IPS-18a (cell line): ENCODE measurements around the gene ATN1.

Experiments used
- H3K27ac ChIP-seq: one replicate; pipeline ENCODE4 v1.5.1; 2013; ENCODE audit warnings: low read length
- H3K27me3 ChIP-seq: one replicate; pipeline ENCODE4 v1.6.1; 2013; ENCODE audit warnings: mild to moderate bottlenecking, low read length; ENCODE audit not compliant: control insufficient read depth, insufficient read depth
- H3K36me3 ChIP-seq: one replicate; pipeline ENCODE4 v1.6.1; 2013; ENCODE audit warnings: low read depth, low read length; ENCODE audit not compliant: control insufficient read depth
- H3K4me1 ChIP-seq: one replicate; pipeline ENCODE4 v1.6.1; 2013; ENCODE audit warnings: low read depth, low read length; ENCODE audit not compliant: control insufficient read depth
- H3K4me3 ChIP-seq: one replicate; pipeline ENCODE4 v1.5.1; 2013; ENCODE audit warnings: low read length
- H3K9ac ChIP-seq: one replicate; pipeline ENCODE4 v1.6.1; 2013; ENCODE audit warnings: mild to moderate bottlenecking, low read length, moderate library complexity
- H3K9me3 ChIP-seq: one replicate; pipeline ENCODE4 v1.6.1; 2013; ENCODE audit warnings: low read depth, low read length; ENCODE audit not compliant: control insufficient read depth

The ATN1 gene

DNA sequence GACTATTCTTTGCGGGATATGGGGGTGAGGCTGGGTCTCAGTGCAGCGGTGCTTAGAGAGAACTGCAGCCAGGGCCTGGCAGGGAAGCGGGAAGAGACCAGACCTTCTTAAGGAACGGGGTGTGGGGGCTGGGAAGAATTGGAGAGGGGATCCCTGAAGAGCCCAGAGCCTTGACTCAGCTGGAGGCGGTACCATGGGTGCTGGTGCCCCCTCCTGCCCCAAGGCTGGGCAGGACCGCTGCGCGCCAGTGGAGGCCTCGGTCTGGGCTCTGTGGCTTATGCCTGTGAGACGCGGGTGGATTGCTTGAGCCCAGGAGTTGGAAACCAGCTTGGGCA lies 14.5 kb downstream of the ATN1 start:
- H3K4me1 ChIP-seq = peaks cover 28% of the 10 kb centered on the region
- H3K27ac ChIP-seq = no peak overlapping the region
- no peaks in the 10 kb centered on the region for H3K27me3 ChIP-seq
- peaks cover 12% of the 10 kb centered on the region for H3K36me3 ChIP-seq
- H3K4me3 ChIP-seq = no peak overlapping the region
- no peak overlapping the region for H3K9ac ChIP-seq
- H3K9me3 ChIP-seq = no peaks in the 10 kb centered on the region

DNA sequence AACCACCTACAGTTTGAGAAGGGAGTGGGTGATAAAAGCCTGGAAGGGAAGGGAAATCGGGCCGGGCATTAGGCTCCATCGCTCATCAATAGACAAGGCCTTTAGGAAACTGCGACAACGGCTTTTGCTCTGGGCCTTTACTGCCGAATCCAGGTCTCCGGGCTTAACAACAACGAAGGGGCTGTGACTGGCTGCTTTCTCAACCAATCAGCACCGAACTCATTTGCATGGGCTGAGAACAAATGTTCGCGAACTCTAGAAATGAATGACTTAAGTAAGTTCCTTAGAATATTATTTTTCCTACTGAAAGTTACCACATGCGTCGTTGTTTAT lies 15.6 kb downstream of the ATN1 start:
- Histone ChIP-seq H3K27me3 (no peaks in the 10 kb centered on the region), H3K9me3 (no peaks in the 10 kb centered on the region), H3K4me1 (peaks cover 25% of the 10 kb centered on the region), H3K9ac (peak overlapping the region; percentile 96), H3K27ac (peak overlapping the region; percentile 90), H3K4me3 (peak overlapping the region; percentile 94), H3K36me3 (peaks cover 12% of the 10 kb centered on the region)

DNA sequence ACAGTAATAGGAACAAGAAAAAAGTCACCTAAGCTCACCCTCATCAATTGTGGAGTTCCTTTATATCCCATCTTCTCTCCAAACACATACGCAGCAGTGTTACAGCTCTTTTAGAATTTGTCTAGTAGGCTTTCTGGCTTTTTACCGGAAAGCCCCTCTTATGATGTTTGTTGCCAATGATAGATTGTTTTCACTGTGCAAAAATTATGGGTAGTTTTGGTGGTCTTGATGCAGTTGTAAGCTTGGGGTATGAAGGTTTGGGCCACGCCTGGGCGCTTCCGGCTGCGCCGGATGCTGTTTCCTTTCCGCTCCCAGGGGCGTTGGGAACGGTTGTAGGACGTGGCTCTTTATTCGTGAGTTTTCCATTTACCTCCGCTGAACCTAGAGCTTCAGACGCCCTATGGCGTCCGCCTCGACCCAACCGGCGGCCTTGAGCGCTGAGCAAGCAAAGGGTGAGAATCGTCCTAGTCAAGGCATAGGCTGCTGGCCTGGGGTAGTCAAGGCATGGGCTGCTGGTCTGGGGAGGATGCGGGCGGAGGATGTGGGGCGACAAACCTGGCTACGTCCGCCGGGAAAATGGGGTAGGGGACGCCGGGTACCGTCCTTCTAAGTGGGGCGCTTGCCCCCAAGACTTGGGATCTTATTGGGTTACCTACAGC lies 16.1 kb downstream of the ATN1 start, which contains the start of the genes C12orf57 and RNU7-1:
Gene C12orf57, plus strand, starts transcription at position 301 of the 659 bp plus-strand sequence. Its CDS starts 100 bp downstream, at position 401.
Gene RNU7-1, plus strand, starts transcription at position 95 of the 659 bp plus-strand sequence.
- Histone ChIP-seq H3K36me3 (peaks cover 12% of the 10 kb centered on the region), H3K27me3 (no peaks in the 10 kb centered on the region)

GRCh38 chr12:6944381-6945186 lies 16.8 kb downstream of the ATN1 start:
- peak overlapping the region; percentile 94 for H3K4me3 ChIP-seq
- peak overlapping the region; percentile 90 for H3K27ac ChIP-seq
- peaks cover 12% of the 10 kb centered on the region for H3K36me3 ChIP-seq
- H3K9ac ChIP-seq = peak overlapping the region; percentile 96
- peaks cover 23% of the 10 kb centered on the region for H3K4me1 ChIP-seq
- no peaks in the 10 kb centered on the region for H3K9me3 ChIP-seq
- no peaks in the 10 kb centered on the region for H3K27me3 ChIP-seq

More for the DNA sequence above, 16.1 kb downstream of the ATN1 start, which contains the start of the genes C12orf57 and RNU7-1:
- Histone ChIP-seq H3K9ac (peak within 1 kb of the TSS; percentile 96), H3K9me3 (no peaks in the 10 kb centered on the region), H3K4me1 (peaks cover 23% of the 10 kb centered on the region), H3K4me3 (peak within 1 kb of the TSS; percentile 94), H3K27ac (peak within 1 kb of the TSS; percentile 90)

DNA sequence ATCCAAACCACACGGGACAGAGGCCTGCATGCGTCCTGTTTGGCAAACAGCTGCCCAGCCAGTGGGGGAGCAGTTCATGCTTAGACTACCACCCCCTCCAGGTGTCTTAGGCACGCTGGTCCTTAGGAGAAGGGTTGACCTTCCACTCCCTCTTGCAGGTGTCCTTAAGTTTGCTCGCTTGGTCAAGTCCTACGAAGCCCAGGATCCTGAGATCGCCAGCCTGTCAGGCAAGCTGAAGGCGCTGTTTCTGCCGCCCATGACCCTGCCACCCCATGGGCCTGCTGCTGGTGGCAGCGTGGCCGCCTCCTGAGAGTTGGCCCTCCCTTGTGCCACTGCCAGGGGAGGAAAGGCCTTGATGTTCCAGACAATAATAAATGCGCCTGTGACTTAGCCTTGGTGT lies 17.9 kb downstream of the ATN1 start:
- no peak overlapping the region for H3K27ac ChIP-seq
- no peaks in the 10 kb centered on the region for H3K27me3 ChIP-seq
- peaks cover 10% of the 10 kb centered on the region for H3K36me3 ChIP-seq
- H3K9me3 ChIP-seq = no peaks in the 10 kb centered on the region
- H3K4me1 ChIP-seq = peaks cover 23% of the 10 kb centered on the region
- no peak overlapping the region for H3K9ac ChIP-seq
- peak overlapping the region; percentile 53 for H3K4me3 ChIP-seq

DNA sequence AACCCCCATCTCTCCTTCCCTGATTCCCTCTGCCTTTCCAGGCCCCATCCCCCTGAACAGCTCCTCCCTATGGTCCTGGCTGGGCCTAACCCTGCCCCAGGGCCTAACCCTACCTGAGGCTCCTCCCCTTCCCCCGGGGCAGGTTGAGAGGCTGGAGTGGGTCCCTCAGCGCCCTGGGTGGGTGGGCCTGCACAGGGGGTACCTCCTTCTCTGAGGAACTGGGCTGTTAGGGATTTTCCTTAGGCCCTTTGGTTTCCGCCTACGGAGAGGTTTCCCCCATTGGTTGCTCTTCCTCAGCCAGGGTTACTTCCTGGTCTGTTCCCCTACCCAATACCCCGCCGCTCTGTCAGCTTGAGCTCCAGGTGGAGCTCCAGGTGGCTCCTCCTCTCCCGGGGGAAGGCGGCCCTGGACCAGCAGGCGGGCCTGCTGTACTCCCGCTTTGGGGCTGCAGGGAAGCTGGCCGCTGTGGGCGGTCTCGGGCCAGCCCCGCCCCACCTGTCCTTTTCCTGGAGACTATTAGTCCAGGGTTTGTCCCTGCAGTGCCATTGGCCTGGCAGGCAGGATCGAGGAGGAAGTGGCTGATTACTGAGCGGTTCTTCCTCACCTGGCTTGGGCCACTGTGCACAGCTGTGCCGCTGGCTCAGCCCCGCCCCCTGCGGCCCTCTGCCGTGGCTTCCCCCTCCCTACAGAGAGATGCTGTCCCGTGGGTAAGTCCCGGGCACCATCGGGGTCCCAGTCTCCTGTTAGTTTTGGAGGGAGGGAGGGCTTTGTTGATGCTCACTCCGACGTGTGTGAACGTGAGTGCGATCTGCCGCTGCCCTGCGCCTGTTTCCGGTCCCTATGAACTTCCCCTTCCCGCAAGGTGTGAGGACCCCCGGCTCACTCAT lies 18.5 kb downstream of the ATN1 start:
- Histone ChIP-seq H3K27ac (no peak overlapping the region), H3K9me3 (no peaks in the 10 kb centered on the region), H3K4me1 (peaks cover 23% of the 10 kb centered on the region), H3K27me3 (no peaks in the 10 kb centered on the region), H3K36me3 (peaks cover 3% of the 10 kb centered on the region), H3K9ac (peak overlapping the region; percentile 8), H3K4me3 (peak overlapping the region; percentile 53)

DNA sequence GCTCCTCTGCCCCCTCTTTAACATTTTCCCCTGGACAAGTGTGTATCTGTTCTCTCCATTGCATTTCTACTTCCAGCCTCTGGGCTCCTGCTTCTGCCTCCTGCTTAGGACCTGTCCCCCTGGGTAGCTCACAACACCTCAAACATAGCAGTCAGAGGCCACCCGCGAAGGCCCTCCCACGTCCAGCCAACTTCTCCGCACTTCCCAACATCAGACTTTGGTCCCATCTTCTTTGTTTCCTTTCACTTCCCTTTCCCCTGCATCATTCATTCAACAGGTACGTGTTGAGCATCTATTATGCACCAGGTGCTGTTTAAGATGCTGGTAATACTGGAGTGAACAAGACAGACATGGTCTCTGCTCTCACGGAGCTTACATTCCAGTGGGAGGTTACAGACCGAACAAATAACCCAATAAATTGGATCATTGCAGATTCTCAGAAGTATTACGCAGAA lies 19.2 kb downstream of the ATN1 start:
- Histone ChIP-seq H3K4me3 (peak overlapping the region; percentile 53), H3K4me1 (peaks cover 23% of the 10 kb centered on the region), H3K27ac (no peak overlapping the region)

GRCh38 chr12:6947615-6948014 lies 19.9 kb downstream of the ATN1 start:
- Histone ChIP-seq H3K36me3 (no peaks in the 10 kb centered on the region), H3K4me1 (peaks cover 23% of the 10 kb centered on the region), H3K27me3 (no peaks in the 10 kb centered on the region), H3K27ac (no peak overlapping the region), H3K9ac (no peak overlapping the region), H3K4me3 (no peak overlapping the region), H3K9me3 (no peaks in the 10 kb centered on the region)

More for the DNA sequence above, 19.2 kb downstream of the ATN1 start:
- Histone ChIP-seq H3K9me3 (no peaks in the 10 kb centered on the region), H3K9ac (peak overlapping the region; percentile 8), H3K36me3 (no peaks in the 10 kb centered on the region), H3K27me3 (no peaks in the 10 kb centered on the region)

GRCh38 chr12:6948873-6949594 lies 21.3 kb downstream of the ATN1 start:
- H3K4me3 ChIP-seq = no peak overlapping the region
- no peaks in the 10 kb centered on the region for H3K36me3 ChIP-seq
- no peaks in the 10 kb centered on the region for H3K27me3 ChIP-seq
- H3K9me3 ChIP-seq = no peaks in the 10 kb centered on the region
- no peak overlapping the region for H3K27ac ChIP-seq
- H3K9ac ChIP-seq = no peak overlapping the region
- peaks cover 15% of the 10 kb centered on the region for H3K4me1 ChIP-seq

DNA sequence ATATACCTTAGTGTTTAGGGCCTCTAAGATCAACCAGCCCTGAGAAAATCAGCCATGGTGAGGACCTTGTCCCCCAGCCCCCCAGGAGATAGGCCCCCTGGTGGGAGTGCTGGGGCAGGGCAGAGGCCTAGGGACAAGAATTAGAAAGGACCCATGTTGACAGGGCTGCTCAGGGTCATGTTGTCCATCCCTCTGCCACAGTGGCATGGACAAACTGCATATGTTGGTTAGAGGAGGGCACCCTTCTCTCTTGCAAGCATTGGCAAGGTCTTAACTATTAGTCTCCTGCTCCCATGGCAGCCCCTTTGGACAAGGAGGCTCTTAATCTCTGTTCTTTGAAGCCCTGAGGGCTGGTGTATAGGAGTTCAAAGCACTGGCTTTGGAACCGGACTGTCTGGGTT lies 22.6 kb downstream of the ATN1 start:
- Histone ChIP-seq H3K9ac (no peak overlapping the region), H3K9me3 (no peaks in the 10 kb centered on the region), H3K4me1 (peaks cover 8% of the 10 kb centered on the region), H3K36me3 (no peaks in the 10 kb centered on the region), H3K4me3 (no peak overlapping the region), H3K27me3 (no peaks in the 10 kb centered on the region), H3K27ac (no peak overlapping the region)
